HL-60 (cell line): ENCODE measurements around the gene SRMS.
A peak's percentile ranks its signal among the peaks of the same experiment; 100 is the strongest.
"Not testable (repeated sequence)": the region's sequence is repeated elsewhere in the genome, so short reads cannot be mapped to it uniquely, and the experiment has no call there.

Experiments
- DNase-seq, 2 experiments: peaks; one replicate each; pipeline ENCODE4 v3.0.0-alpha.2; 2010 to 2020; ENCODE audit warnings: low read depth in 1 of 2, low spot score in 1 of 2
- H3K27ac ChIP-seq: fragments of 250-450 bp; sonication (Bioruptor Pico); replicated peaks from 2 replicates; pipeline ENCODE4 v1.5.1; 2020; ENCODE audit warnings: mild to moderate bottlenecking, moderate library complexity
- H3K27me3 ChIP-seq: fragments of 250-450 bp; sonication (Bioruptor Pico); 2 replicates; pipeline ENCODE4 v1.5.1; 2021; ENCODE audit warnings: mild to moderate bottlenecking, moderate library complexity; ENCODE audit not compliant: insufficient read depth, poor library complexity, severe bottlenecking
- H3K4me3 ChIP-seq: replicated peaks from 2 replicates; pipeline ENCODE4 v1.5.1; 2011; ENCODE audit warnings: mild to moderate bottlenecking, control low read depth, low read length; ENCODE audit not compliant: insufficient read depth
- GABPA ChIP-seq: IDR thresholded peaks from 2 replicates; pipeline ENCODE4 v1.6.1; 2012; ENCODE audit warnings: low read depth
- POLR2AphosphoS5 ChIP-seq: IDR thresholded peaks from 2 replicates; pipeline ENCODE4 v1.6.1; 2012; ENCODE audit warnings: low read depth
- SPI1 ChIP-seq: IDR thresholded peaks from 2 replicates; pipeline ENCODE4 v1.6.1; 2012; ENCODE audit warnings: low read depth, mild to moderate bottlenecking, borderline replicate concordance
- TF ChIP-seq, protein P1 (sequence below): IDR thresholded peaks from one replicate; pipeline ENCODE4 v1.5.1; 2011; ENCODE audit warnings: low read length, control low read depth, inconsistent platforms; ENCODE audit not compliant: insufficient read depth
- TF ChIP-seq, protein P2 (sequence below): IDR thresholded peaks from 2 replicates; pipeline ENCODE4 v1.6.1; 2012; ENCODE audit warnings: low read depth; ENCODE audit not compliant: insufficient replicate concordance

Gene SRMS

DNA sequence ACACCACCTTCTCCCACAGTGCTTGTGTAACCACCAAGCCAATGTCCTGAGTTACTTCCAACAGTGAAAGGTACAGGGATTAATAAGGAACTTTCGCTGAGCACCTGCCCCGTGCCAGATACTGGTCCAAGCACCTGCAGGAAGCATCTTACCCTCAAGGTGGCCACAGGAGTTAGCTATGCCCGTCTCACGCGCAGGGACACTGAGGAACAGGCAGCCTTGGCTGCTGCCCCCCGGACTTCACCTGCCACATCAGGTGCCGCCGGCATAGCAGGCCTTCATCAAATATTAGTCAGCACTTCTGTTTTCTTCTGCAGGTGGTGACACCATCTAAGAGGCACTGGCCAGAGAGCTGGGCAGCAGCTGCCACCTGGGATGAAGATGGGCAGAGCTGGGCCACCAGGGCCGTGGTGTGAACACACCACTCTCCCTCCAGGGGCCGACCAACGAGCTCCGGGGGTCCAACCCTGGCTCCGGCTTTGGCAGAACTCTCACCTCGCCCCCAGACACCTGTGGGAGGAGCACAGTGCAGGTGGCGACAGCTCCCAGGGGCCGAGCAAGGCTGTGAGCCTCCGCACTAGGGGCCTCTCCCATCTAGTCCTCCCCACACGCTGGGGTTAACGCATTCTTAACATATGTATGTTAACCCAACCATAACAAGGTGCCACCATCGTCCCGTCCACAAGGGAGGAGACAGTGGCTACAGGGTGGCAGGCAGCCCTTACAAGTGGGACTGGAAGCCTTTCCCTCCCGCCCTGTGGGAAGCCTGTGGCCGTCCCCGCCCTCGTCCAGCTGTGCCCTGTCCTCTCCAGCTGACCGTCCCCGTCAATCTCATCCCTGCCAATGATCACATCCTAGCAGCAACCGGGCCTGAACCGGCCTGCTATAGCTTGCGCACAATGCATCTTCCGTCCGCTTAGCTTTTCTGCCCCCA is 29.9 kb downstream of the SRMS start:
- Histone ChIP-seq H3K27me3 (peaks cover 8% of the 10 kb centered on the region), H3K27ac (no peak overlapping the region), H3K4me3 (no peak overlapping the region)
- no peak for DNase-seq
- TF ChIP-seq, protein P1, sequence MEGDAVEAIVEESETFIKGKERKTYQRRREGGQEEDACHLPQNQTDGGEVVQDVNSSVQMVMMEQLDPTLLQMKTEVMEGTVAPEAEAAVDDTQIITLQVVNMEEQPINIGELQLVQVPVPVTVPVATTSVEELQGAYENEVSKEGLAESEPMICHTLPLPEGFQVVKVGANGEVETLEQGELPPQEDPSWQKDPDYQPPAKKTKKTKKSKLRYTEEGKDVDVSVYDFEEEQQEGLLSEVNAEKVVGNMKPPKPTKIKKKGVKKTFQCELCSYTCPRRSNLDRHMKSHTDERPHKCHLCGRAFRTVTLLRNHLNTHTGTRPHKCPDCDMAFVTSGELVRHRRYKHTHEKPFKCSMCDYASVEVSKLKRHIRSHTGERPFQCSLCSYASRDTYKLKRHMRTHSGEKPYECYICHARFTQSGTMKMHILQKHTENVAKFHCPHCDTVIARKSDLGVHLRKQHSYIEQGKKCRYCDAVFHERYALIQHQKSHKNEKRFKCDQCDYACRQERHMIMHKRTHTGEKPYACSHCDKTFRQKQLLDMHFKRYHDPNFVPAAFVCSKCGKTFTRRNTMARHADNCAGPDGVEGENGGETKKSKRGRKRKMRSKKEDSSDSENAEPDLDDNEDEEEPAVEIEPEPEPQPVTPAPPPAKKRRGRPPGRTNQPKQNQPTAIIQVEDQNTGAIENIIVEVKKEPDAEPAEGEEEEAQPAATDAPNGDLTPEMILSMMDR: no peak
- TF ChIP-seq, protein P2, sequence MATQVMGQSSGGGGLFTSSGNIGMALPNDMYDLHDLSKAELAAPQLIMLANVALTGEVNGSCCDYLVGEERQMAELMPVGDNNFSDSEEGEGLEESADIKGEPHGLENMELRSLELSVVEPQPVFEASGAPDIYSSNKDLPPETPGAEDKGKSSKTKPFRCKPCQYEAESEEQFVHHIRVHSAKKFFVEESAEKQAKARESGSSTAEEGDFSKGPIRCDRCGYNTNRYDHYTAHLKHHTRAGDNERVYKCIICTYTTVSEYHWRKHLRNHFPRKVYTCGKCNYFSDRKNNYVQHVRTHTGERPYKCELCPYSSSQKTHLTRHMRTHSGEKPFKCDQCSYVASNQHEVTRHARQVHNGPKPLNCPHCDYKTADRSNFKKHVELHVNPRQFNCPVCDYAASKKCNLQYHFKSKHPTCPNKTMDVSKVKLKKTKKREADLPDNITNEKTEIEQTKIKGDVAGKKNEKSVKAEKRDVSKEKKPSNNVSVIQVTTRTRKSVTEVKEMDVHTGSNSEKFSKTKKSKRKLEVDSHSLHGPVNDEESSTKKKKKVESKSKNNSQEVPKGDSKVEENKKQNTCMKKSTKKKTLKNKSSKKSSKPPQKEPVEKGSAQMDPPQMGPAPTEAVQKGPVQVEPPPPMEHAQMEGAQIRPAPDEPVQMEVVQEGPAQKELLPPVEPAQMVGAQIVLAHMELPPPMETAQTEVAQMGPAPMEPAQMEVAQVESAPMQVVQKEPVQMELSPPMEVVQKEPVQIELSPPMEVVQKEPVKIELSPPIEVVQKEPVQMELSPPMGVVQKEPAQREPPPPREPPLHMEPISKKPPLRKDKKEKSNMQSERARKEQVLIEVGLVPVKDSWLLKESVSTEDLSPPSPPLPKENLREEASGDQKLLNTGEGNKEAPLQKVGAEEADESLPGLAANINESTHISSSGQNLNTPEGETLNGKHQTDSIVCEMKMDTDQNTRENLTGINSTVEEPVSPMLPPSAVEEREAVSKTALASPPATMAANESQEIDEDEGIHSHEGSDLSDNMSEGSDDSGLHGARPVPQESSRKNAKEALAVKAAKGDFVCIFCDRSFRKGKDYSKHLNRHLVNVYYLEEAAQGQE: no peak
- TF ChIP-seq SPI1 (no peak), POLR2AphosphoS5 (no peak), GABPA (no peak)

DNA sequence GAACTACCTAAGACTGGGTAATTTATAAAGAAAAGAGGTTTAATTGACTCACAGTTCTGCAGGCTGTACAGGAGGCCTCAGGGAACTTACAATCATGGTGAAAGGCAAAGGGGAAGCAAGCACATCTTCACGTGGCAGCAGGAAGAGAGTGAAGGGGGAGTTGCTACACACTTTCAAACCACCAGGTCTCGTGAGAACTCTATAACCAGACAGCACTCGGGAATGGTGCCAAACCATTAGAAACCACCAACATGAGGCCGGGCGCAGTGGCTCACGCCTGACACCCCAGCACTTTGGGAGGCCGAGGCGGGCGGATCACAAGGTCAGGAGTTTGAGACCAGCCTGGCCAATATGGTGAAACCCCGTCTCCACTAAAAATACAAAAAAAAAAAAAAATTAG is 33.0 kb downstream of the SRMS start:
- TF ChIP-seq POLR2AphosphoS5: peak; percentile 56
- DNase-seq: peak; percentile 74 to 85
- H3K27me3 ChIP-seq, H3K27ac ChIP-seq, H3K4me3 ChIP-seq: not testable (repeated sequence)

DNA sequence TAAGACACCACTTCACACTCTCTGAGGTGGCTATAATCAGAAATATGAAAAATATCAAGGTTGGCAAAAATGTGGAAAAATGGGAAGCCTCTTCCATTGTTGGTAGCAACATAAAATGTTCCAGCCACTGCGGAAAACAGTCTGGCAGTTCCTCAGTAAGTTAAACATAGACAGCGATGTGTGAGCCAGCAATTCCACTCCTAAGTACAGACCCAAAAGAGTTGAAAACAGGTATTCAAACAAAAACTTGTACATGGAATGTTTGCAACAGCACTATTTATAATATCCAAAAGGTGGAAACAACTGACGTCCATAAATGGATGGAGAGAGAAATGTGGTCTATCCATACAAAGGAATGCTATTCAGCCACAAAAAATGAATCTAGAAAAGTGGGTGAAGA is 34.3 kb downstream of the SRMS start:
- no peak for DNase-seq
- TF ChIP-seq, protein P2: no peak
- TF ChIP-seq, protein P1: no peak
- TF ChIP-seq POLR2AphosphoS5: no peak
- no peak for TF ChIP-seq SPI1
- no peak for TF ChIP-seq GABPA
- H3K27ac ChIP-seq: no peak overlapping the region
- H3K4me3 ChIP-seq: no peak overlapping the region
- H3K27me3 ChIP-seq: no peaks in the 10 kb centered on the region

DNA sequence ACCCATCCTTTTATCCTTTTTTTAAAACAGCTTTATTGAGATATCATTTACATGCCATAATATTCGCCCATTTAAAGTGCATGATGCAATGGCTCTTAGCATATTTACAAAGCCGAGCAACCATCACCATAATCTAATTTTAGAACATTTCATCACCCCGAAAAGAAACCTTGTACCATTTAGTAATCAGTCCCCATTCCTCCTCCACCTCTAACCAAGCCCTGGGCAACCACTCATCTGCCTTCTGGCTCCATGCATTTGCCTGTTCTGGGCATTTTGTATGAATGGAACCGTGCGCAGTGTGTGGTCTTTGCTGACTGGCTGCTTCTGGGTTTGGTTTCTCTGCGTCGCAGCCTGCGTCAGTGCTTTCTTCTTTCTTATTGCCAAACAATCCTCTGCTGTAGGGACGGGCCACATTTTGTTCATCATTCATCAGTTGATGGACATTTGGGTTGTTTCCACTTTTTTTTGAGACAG is 38.4 kb downstream of the SRMS start:
- Histone ChIP-seq H3K4me3 (no peak overlapping the region), H3K27ac (no peak overlapping the region), H3K27me3 (no peaks in the 10 kb centered on the region)
- no peak for DNase-seq
- TF ChIP-seq POLR2AphosphoS5 (no peak), SPI1 (no peak), GABPA (no peak)
- TF ChIP-seq, protein P2: no peak
- TF ChIP-seq, protein P1: no peak
